H1 (cell line): ENCODE results near the gene CACNB1. TPM values are rescaled to one million over a fixed set of nuclear protein-coding genes. Genes with fewer than 3 reads are reported as not detected.

Source experiments
- CTCF ChIA-PET: fragments of 300-600 bp; sonication (Branson Sonifier 250); formaldehyde crosslinking; loops from one replicate; lab custom pipeline; 2021; ENCODE audit not compliant: partially characterized antibody; lab: Charles Lee
- POLR2A ChIA-PET: fragments of 300-600 bp; sonication (Branson Sonifier 250); formaldehyde crosslinking; loops from one replicate; lab custom pipeline; 2021; ENCODE audit warnings: inconsistent platforms; ENCODE audit not compliant: partially characterized antibody; lab: Charles Lee
- DNase-seq, 2 experiments: peaks; one replicate each; pipeline versions ENCODE4 v3.0.0 to v3.0.0-alpha.2; 2010 to 2022; ENCODE audit warnings: low spot score in 2 of 2, low read depth in 1 of 2, mixed read lengths in 1 of 2
- FAIRE-seq: peaks from 2 replicates; lab custom pipeline; 2011; peaks lifted over from hg19 to GRCh38; lab: Jason Lieb, UNC
- H2AFZ ChIP-seq: 2 replicates; pipeline ENCODE4 v1.8.1; 2012; ENCODE audit warnings: low read length, inconsistent platforms
- H2AK5ac ChIP-seq: 2 replicates; pipeline ENCODE4 v1.6.1; 2013; ENCODE audit warnings: low read depth, low read length
- H2BK120ac ChIP-seq: replicated peaks from 2 replicates; pipeline ENCODE3; 2013; ENCODE audit warnings: low read depth, low read length, inconsistent platforms
- H2BK12ac ChIP-seq: 2 replicates; pipeline ENCODE4 v1.6.1; 2013; ENCODE audit warnings: low read depth, low read length
- H2BK15ac ChIP-seq: 2 replicates; pipeline ENCODE4 v1.6.1; 2013; ENCODE audit warnings: low read length
- H2BK20ac ChIP-seq: 2 replicates; pipeline ENCODE4 v1.6.1; 2013; ENCODE audit warnings: low read length
- H2BK5ac ChIP-seq: 2 replicates; pipeline ENCODE4 v1.6.1; 2013; ENCODE audit warnings: low read depth, low read length
- H3K14ac ChIP-seq: 2 replicates; pipeline ENCODE4 v1.6.1; 2013; ENCODE audit warnings: inconsistent platforms; ENCODE audit not compliant: insufficient read length
- H3K18ac ChIP-seq: 2 replicates; pipeline ENCODE4 v1.6.1; 2013; ENCODE audit warnings: low read length; ENCODE audit errors: extremely low read depth
- H3K23ac ChIP-seq: 2 replicates; pipeline ENCODE4 v1.6.1; 2013; ENCODE audit warnings: inconsistent platforms; ENCODE audit not compliant: insufficient read length
- H3K23me2 ChIP-seq: 2 replicates; pipeline ENCODE4 v1.6.1; 2013; ENCODE audit warnings: low read depth, low read length
- H3K27ac ChIP-seq: 2 replicates; pipeline ENCODE4 v1.6.1; 2011; ENCODE audit warnings: low read depth, low read length, inconsistent platforms
- H3K27me3 ChIP-seq, 4 experiments: replicated peaks in 1 of 4; 1 replicate in 1 of 4; 2 replicates in 3 of 4; pipeline versions ENCODE4 v1.6.1 to v1.8.1; 2011 to 2013; ENCODE audit warnings: low read length in 3 of 4, mild to moderate bottlenecking in 3 of 4, inconsistent platforms in 2 of 4, mixed read lengths in 2 of 4, moderate library complexity in 1 of 4; ENCODE audit not compliant: control insufficient read depth in 3 of 4, insufficient read depth in 3 of 4; ENCODE audit errors: extremely low read depth in 1 of 4
- H3K36me3 ChIP-seq, 4 experiments: 2 replicates each; pipeline versions ENCODE4 v1.6.1 to v1.8.1; 2011 to 2013; ENCODE audit warnings: mild to moderate bottlenecking in 4 of 4, low read length in 3 of 4, moderate library complexity in 2 of 4, control low read depth in 1 of 4, inconsistent platforms in 1 of 4; ENCODE audit not compliant: insufficient read depth in 4 of 4, control insufficient read depth in 2 of 4
- H3K4ac ChIP-seq: replicated peaks from 2 replicates; pipeline ENCODE3; 2013; ENCODE audit warnings: low read length, low read depth, mixed read lengths, inconsistent platforms; ENCODE audit not compliant: insufficient read length
- H3K4me1 ChIP-seq, 4 experiments: replicated peaks in 1 of 4; 1 replicate in 1 of 4; 2 replicates in 3 of 4; pipeline versions ENCODE4 v1.6.1 to v1.8.1; 2011 to 2013; ENCODE audit warnings: low read length in 3 of 4, inconsistent platforms in 2 of 4, mixed read lengths in 1 of 4; ENCODE audit not compliant: insufficient read depth in 4 of 4, control insufficient read depth in 3 of 4
- H3K4me2 ChIP-seq, 2 experiments: 2 replicates each; pipeline versions ENCODE4 v1.6.1 to v1.8.1; 2011 to 2013; ENCODE audit warnings: low read depth in 2 of 2, low read length in 2 of 2, control low read depth in 1 of 2, inconsistent platforms in 1 of 2, mild to moderate bottlenecking in 1 of 2; ENCODE audit not compliant: insufficient read depth in 1 of 2
- H3K4me3 ChIP-seq, 4 experiments: fragments of 200-600, 300-600 bp in 1 of 4; sonication (generic), shearing (Covaris generic), sonication (Bioruptor Twin) in 1 of 4; 2 replicates each; pipeline versions ENCODE4 v1.5.1 to v1.8.1; 2011 to 2016; ENCODE audit warnings: low read length in 4 of 4, low read depth in 3 of 4, control low read depth in 2 of 4, inconsistent platforms in 2 of 4, mild to moderate bottlenecking in 2 of 4, mixed read lengths in 1 of 4, moderate library complexity in 1 of 4; ENCODE audit not compliant: insufficient read depth in 2 of 4; ENCODE audit errors: extremely low read depth in 1 of 4
- H3K56ac ChIP-seq: replicated peaks from 2 replicates; pipeline ENCODE3; 2013; ENCODE audit warnings: low read depth, mild to moderate bottlenecking, mixed read lengths, low read length, inconsistent platforms; ENCODE audit not compliant: insufficient read length
- H3K79me1 ChIP-seq: 2 replicates; pipeline ENCODE4 v1.6.1; 2013; ENCODE audit warnings: low read depth, low read length, control low read depth
- H3K79me2 ChIP-seq, 2 experiments: 2 replicates each; pipeline versions ENCODE4 v1.6.1 to v1.8.1; 2012 to 2013; ENCODE audit warnings: low read length in 2 of 2, mild to moderate bottlenecking in 2 of 2, inconsistent platforms in 1 of 2; ENCODE audit not compliant: insufficient read depth in 2 of 2, control insufficient read depth in 1 of 2
- H3K9ac ChIP-seq, 4 experiments: replicated peaks in 1 of 4; 1 replicate in 1 of 4; 2 replicates in 3 of 4; pipeline versions ENCODE4 v1.6.1 to v1.8.1; 2011 to 2013; ENCODE audit warnings: low read depth in 3 of 4, low read length in 3 of 4, control low read depth in 2 of 4, mild to moderate bottlenecking in 2 of 4, moderate library complexity in 2 of 4, inconsistent platforms in 1 of 4; ENCODE audit errors: extremely low read depth in 1 of 4
- H3K9me3 ChIP-seq, 2 experiments: 2 replicates each; pipeline versions ENCODE4 v1.6.1 to v1.8.1; 2012 to 2013; ENCODE audit warnings: mild to moderate bottlenecking in 2 of 2, moderate library complexity in 2 of 2, control low read depth in 1 of 2, inconsistent platforms in 1 of 2, low read depth in 1 of 2, low read length in 1 of 2, mixed read lengths in 1 of 2; ENCODE audit not compliant: insufficient read depth in 2 of 2
- H4K20me1 ChIP-seq, 2 experiments: replicated peaks in 1 of 2; 2 replicates each; pipeline versions ENCODE3 to v1.8.1; 2011 to 2013; ENCODE audit warnings: inconsistent platforms in 2 of 2, low read length in 2 of 2, mild to moderate bottlenecking in 1 of 2; ENCODE audit not compliant: insufficient read depth in 2 of 2, control insufficient read depth in 1 of 2
- H4K5ac ChIP-seq: 2 replicates; pipeline ENCODE4 v1.6.1; 2013; ENCODE audit warnings: low read length, low read depth, mixed read lengths, inconsistent platforms; ENCODE audit not compliant: insufficient read length
- H4K8ac ChIP-seq: 2 replicates; pipeline ENCODE4 v1.8.0; 2013; ENCODE audit warnings: mild to moderate bottlenecking, moderate library complexity, low read length, inconsistent platforms; ENCODE audit not compliant: insufficient read depth; ENCODE audit errors: extremely low read depth
- H4K91ac ChIP-seq: replicated peaks from 2 replicates; pipeline ENCODE3; 2013; ENCODE audit warnings: low read length, mixed read lengths, inconsistent platforms; ENCODE audit not compliant: insufficient read length
- BACH1 ChIP-seq: IDR thresholded peaks from 2 replicates; pipeline ENCODE4 v1.6.1; 2012; ENCODE audit warnings: low read length, improper control_type of control experiment
- BCL11A ChIP-seq, 2 experiments: IDR thresholded peaks; one replicate each; pipeline ENCODE4 v1.6.1; 2011; ENCODE audit warnings: low read depth in 2 of 2, low read length in 2 of 2, mild to moderate bottlenecking in 2 of 2
- CTBP2 ChIP-seq: IDR thresholded peaks from 2 replicates; pipeline ENCODE4 v1.7.0; 2011; ENCODE audit warnings: borderline replicate concordance, mild to moderate bottlenecking, moderate library complexity, mixed read lengths, low read length; ENCODE audit not compliant: insufficient read depth, insufficient read length
- EP300 ChIP-seq, 2 experiments: IDR thresholded peaks; 1 replicate in 1 of 2; 2 replicates in 1 of 2; pipeline ENCODE4 v1.6.1; 2011 to 2012; ENCODE audit warnings: low read depth in 2 of 2, low read length in 2 of 2, mild to moderate bottlenecking in 2 of 2, borderline replicate concordance in 1 of 2, inconsistent platforms in 1 of 2, moderate library complexity in 1 of 2
- GABPA ChIP-seq: IDR thresholded peaks from 2 replicates; pipeline ENCODE4 v1.6.1; 2011; ENCODE audit warnings: mild to moderate bottlenecking, low read length, moderate library complexity, borderline replicate concordance; ENCODE audit not compliant: insufficient read depth
- HDAC2 ChIP-seq, 2 experiments: fragments of 300-600 bp in 1 of 2; sonication (generic) in 1 of 2; IDR thresholded peaks; 2 replicates each; pipeline ENCODE4 v1.6.1; 2011 to 2012; ENCODE audit warnings: low read depth in 2 of 2, low read length in 2 of 2, mild to moderate bottlenecking in 2 of 2, moderate library complexity in 2 of 2, borderline replicate concordance in 1 of 2, inconsistent platforms in 1 of 2
- RBBP5 ChIP-seq: IDR thresholded peaks from 2 replicates; pipeline ENCODE4 v1.7.1; 2012; ENCODE audit warnings: low read depth, mild to moderate bottlenecking, inconsistent platforms, low read length, moderate library complexity, borderline replicate concordance
- RXRA ChIP-seq: IDR thresholded peaks from 2 replicates; pipeline ENCODE4 v1.6.1; 2011; ENCODE audit warnings: low read depth, mild to moderate bottlenecking, low read length, moderate library complexity; ENCODE audit not compliant: insufficient read depth
- SP4 ChIP-seq: IDR thresholded peaks from 2 replicates; pipeline ENCODE4 v1.6.1; 2012; ENCODE audit warnings: low read length, inconsistent platforms
- SRF ChIP-seq: IDR thresholded peaks from 2 replicates; pipeline ENCODE4 v1.6.1; 2011; ENCODE audit warnings: mild to moderate bottlenecking, low read depth, low read length, moderate library complexity
- USF2 ChIP-seq: IDR thresholded peaks from 2 replicates; pipeline ENCODE4 v1.6.1; 2011; ENCODE audit warnings: low read length, improper control_type of control experiment
- WGBS, 2 experiments: shearing (Covaris generic) in 1 of 2; methylation state at CpG; one replicate each; pipeline versions ENCODE4 v1.1.6 to v1.1.7; 2013 to 2015; ENCODE audit warnings: low lambda C conversion rate in 2 of 2, mixed read lengths in 2 of 2, inconsistent platforms in 1 of 2, low coverage in 1 of 2, missing lambda C conversion rate in 1 of 2; ENCODE audit not compliant: insufficient replicate concordance in 2 of 2, insufficient coverage in 1 of 2, insufficient read length in 1 of 2; ENCODE audit errors: extremely low coverage in 1 of 2, missing lambda C conversion rate in 1 of 2; 5-methylcytosine and 5-hydroxymethylcytosine counted together
- polyA plus RNA-seq, 7 experiments: library from polyadenylated mRNA; depleted of rRNA in 3 of 7; stranded (reverse) in 5 of 7; unstranded in 2 of 7; fragments of >200 nt in 5 of 7; fragments of 200-250 nt in 2 of 7; gene quantifications; 1 replicate in 5 of 7; 2 replicates in 1 of 7; 4 replicates in 1 of 7; pipeline versions ENCODE4 v1.2.1 to v1.2.3, GENCODE V29; 2011 to 2013; ENCODE audit warnings: missing spikeins in 2 of 7, mixed read lengths in 2 of 7
- total RNA-seq: library from RNA; stranded (reverse); fragmentation: NEBNext Ultra II Directional; extraction: Animal tissue kit (Norgen Biotek cat#: 25700); gene quantifications from 2 replicates; pipeline ENCODE4 v1.2.1, GENCODE V29; 2021

The CACNB1 gene
- total and polyA plus RNA-seq, 2 of the 8 experiments (the other 6 are each of a cell fraction or from before 2014, with no cell fraction given): 7.2 to 17.8 TPM

- 88% methylated on average over 7 of the region's 7 CpGs; no CpG with 5 or more reads in 1 of the 2 experiments for WGBS, 2 experiments
- Histone ChIP-seq H3K4ac (no peak overlapping the region), H3K23me2 (peaks cover 6% of the 10 kb centered on the region; the same call in 1 of the 2 replicates), H3K27me3 (peaks cover 0 to 4% (median 2%) of the 10 kb centered on the region in 4 experiments; a peak in 3 of 7 replicates), H2BK15ac (peak overlapping the region; percentile 83; the same call in 1 of the 2 replicates), H3K56ac (no peak overlapping the region), H4K5ac (no peak overlapping the region), H2AK5ac (0 out of 2 replicates have a peak overlapping the region, but pooled peaks have one; percentile 80), H2AFZ (no peak overlapping the region), H3K23ac (no peak overlapping the region), H4K20me1 (peaks cover 0 to 5% of the 10 kb centered on the region in 2 experiments), H2BK5ac (peak overlapping the region; percentile 87; the same call in 1 of the 2 replicates), H3K27ac (no peak overlapping the region), H4K91ac (peak overlapping the region; percentile 84), H3K4me1 (peaks cover 5 to 32% (median 22%) of the 10 kb centered on the region in 4 experiments), H3K14ac (no peak overlapping the region), H3K9me3 (no peaks in the 10 kb centered on the region), H2BK120ac (no peak overlapping the region), H3K36me3 (peaks cover 15 to 22% (median 20%) of the 10 kb centered on the region in 4 experiments), H3K4me2 (no peak overlapping the region), H3K9ac (no peak overlapping the region), H2BK12ac (peak overlapping the region; percentile 96; the same call in 1 of the 2 replicates), H3K18ac (peak overlapping the region; percentile 85), H3K79me2 (no peaks in the 10 kb centered on the region), H2BK20ac (peak overlapping the region; percentile 87; the same call in 1 of the 2 replicates), H3K4me3 (no peak overlapping the region), H4K8ac (peak overlapping the region; percentile 23; the same call in 1 of the 2 replicates), H3K79me1 (no peaks in the 10 kb centered on the region)
- CTCF ChIA-PET: interaction anchor here (0.6 to 24.1 kb wide), 15 partner anchors 9 to 1720 kb away, joined by 3 to 982 read pairs (median 4); partner anchors contain the start of genes CACNB1, RPL19 and STAC2
- DNase-seq (no peak), FAIRE-seq (no peak)
- POLR2A ChIA-PET: interaction anchor here (1.1 to 9.5 kb wide), 8 partner anchors 9 to 73 kb away, joined by 3 to 113 read pairs (median 36); partner anchors contain the start of genes CACNB1 and RPL19
- TF ChIP-seq RXRA (no peak), BACH1 (no peak), SP4 (no peak), HDAC2 (IDR thresholded peaks at IDR 0.05; ENCODE audit: borderline replicate concordance in 1 of 2, low read depth in 2 of 2, low read length in 2 of 2) (no peak), BCL11A (IDR thresholded peaks at IDR 0.05; ENCODE audit: low read depth in 2 of 2, low read length in 2 of 2) (no peak), CTBP2 (no peak), RBBP5 (no peak), GABPA (no peak), USF2 (no peak), SRF (no peak), EP300 (IDR thresholded peaks at IDR 0.05; ENCODE audit: borderline replicate concordance in 1 of 2, low read depth in 2 of 2, low read length in 2 of 2) (no peak)
Measured at GRCh38 chr17:39208136-39208535, 10.7 kb upstream of the CACNB1 start.
